Esophagus squamous epithelium (tissue), 4 donors: Measurements from ENCODE around the gene VSX2.

Experiments used
- CTCF ChIP-seq, 6 experiments: fragments of 450-650 bp in 4 of 6; fragments of 200-600 bp in 2 of 6; sonication (generic) in 2 of 6; IDR thresholded peaks; one replicate each; pipeline ENCODE4 v1.5.1; 2016 to 2019; ENCODE audit warnings: antibody characterized with exemption in 6 of 6, mild to moderate bottlenecking in 4 of 6, moderate library complexity in 4 of 6
- POLR2A ChIP-seq, 4 donors: fragments of 450-650 bp; IDR thresholded peaks; one replicate each; pipeline ENCODE4 v1.6.1; 2017; ENCODE audit warnings: antibody characterized with exemption in 4 of 4, mild to moderate bottlenecking in 4 of 4, moderate library complexity in 3 of 4

- TF ChIP-seq CTCF (IDR thresholded peaks at IDR 0.05) = no peak
- TF ChIP-seq POLR2A (IDR thresholded peaks at IDR 0.05) = no peak
Measured at GRCh38 chr14:74219277-74220205, 19.7 kb upstream of the VSX2 start.
